SK-N-SH (cell line): ENCODE results near the gene EPHA10. TPM values are rescaled to one million over a fixed set of nuclear protein-coding genes. Genes with fewer than 3 reads are reported as not detected.
A peak's percentile ranks its signal among the peaks of the same experiment; 100 is the strongest.

ENCODE experiments used
- CTCF ChIA-PET: fragments of 300-600, 350-600 bp; formaldehyde crosslinking; extraction: SDS; loops from one replicate; lab custom pipeline; 2021; lab: Yijun Ruan, JAX
- POLR2A ChIA-PET: fragments of 350-600 bp; sonication (Branson Sonifier 250); formaldehyde crosslinking; extraction: SDS; loops from one replicate; lab custom pipeline; 2020; ENCODE audit warnings: antibody characterized with exemption, inconsistent platforms; lab: Yijun Ruan, JAX
- DNase-seq: peaks from one replicate; pipeline ENCODE4 v3.0.0; 2012
- H2AFZ ChIP-seq: fragments of 200-600 bp; sonication (generic); 2 replicates; pipeline ENCODE4 v1.8.1; 2016; ENCODE audit warnings: antibody characterized with exemption, mild to moderate bottlenecking, low read depth
- H3F3A ChIP-seq: fragments of 200-600 bp; sonication (generic); replicated peaks from 2 replicates; pipeline ENCODE3; 2016; ENCODE audit warnings: antibody characterized with exemption, mild to moderate bottlenecking; ENCODE audit not compliant: insufficient read depth
- H3K27ac ChIP-seq, 2 experiments: fragments of 200-500 bp in 1 of 2; fragments of 200-600 bp in 1 of 2; sonication (Bioruptor generic) in 1 of 2; sonication (generic), shearing (Covaris generic) in 1 of 2; 2 replicates each; pipeline versions ENCODE4 v1.5.1 to v1.6.1; 2014 to 2016; ENCODE audit warnings: low read depth in 2 of 2, inconsistent platforms in 1 of 2, low read length in 1 of 2, mild to moderate bottlenecking in 1 of 2, mixed read lengths in 1 of 2
- H3K27me3 ChIP-seq: fragments of 200-600 bp; sonication (generic), shearing (Covaris generic); 2 replicates; pipeline ENCODE4 v1.6.1; 2016; ENCODE audit warnings: mixed run types; ENCODE audit not compliant: insufficient read depth
- H3K36me3 ChIP-seq, 2 experiments: fragments of 200-500 bp in 1 of 2; fragments of 200-600 bp in 1 of 2; sonication (Bioruptor generic) in 1 of 2; sonication (generic) in 1 of 2; replicated peaks in 1 of 2; 2 replicates each; pipeline versions ENCODE3 to v1.5.1; 2014 to 2016; ENCODE audit warnings: low read length in 1 of 2, mild to moderate bottlenecking in 1 of 2; ENCODE audit not compliant: insufficient read depth in 2 of 2, control insufficient read depth in 1 of 2
- H3K4me1 ChIP-seq, 2 experiments: fragments of 200-500 bp in 1 of 2; fragments of 200-600 bp in 1 of 2; sonication (Bioruptor generic) in 1 of 2; sonication (generic), shearing (Covaris generic) in 1 of 2; 2 replicates each; pipeline versions ENCODE4 v1.5.1 to v1.6.1; 2014 to 2016; ENCODE audit warnings: low read depth in 1 of 2, low read length in 1 of 2, mixed run types in 1 of 2; ENCODE audit not compliant: insufficient read depth in 2 of 2, control insufficient read depth in 1 of 2
- H3K4me2 ChIP-seq: fragments of 200-600 bp; sonication (generic), shearing (Covaris generic); 2 replicates; pipeline ENCODE4 v1.6.1; 2017; ENCODE audit warnings: mixed run types
- H3K4me3 ChIP-seq, 2 experiments: fragments of 200-500 bp in 1 of 2; fragments of 200-600 bp in 1 of 2; sonication (Bioruptor generic) in 1 of 2; sonication (generic), shearing (Covaris generic) in 1 of 2; 2 replicates each; pipeline versions ENCODE4 v1.5.1 to v1.8.1; 2014 to 2016; ENCODE audit warnings: low read depth in 2 of 2, inconsistent platforms in 1 of 2, low read length in 1 of 2, mild to moderate bottlenecking in 1 of 2, mixed read lengths in 1 of 2, moderate library complexity in 1 of 2
- H3K79me2 ChIP-seq: fragments of 200-600 bp; sonication (generic); 2 replicates; pipeline ENCODE4 v1.8.1; 2017; ENCODE audit warnings: mild to moderate bottlenecking; ENCODE audit not compliant: insufficient read depth
- H3K9ac ChIP-seq: fragments of 200-600 bp; sonication (generic); 2 replicates; pipeline ENCODE4 v1.6.1; 2017; ENCODE audit warnings: mixed run types
- H3K9me2 ChIP-seq: fragments of 200-600 bp; sonication (generic); 2 replicates; pipeline ENCODE4 v1.6.1; 2017; ENCODE audit warnings: mixed run types
- H3K9me3 ChIP-seq: fragments of 200-600 bp; sonication (generic); 2 replicates; pipeline ENCODE4 v1.6.1; 2017; ENCODE audit warnings: mixed run types, mild to moderate bottlenecking, moderate library complexity
- H4K20me1 ChIP-seq: fragments of 200-600 bp; sonication (generic); 2 replicates; pipeline ENCODE4 v1.6.1; 2017; ENCODE audit warnings: mild to moderate bottlenecking, mixed run types; ENCODE audit not compliant: insufficient read depth
- CHD2 ChIP-seq: fragments of 150-350 bp; IDR thresholded peaks from 2 replicates; pipeline ENCODE4 v1.6.1; 2018; ENCODE audit warnings: low read length; ENCODE audit not compliant: partially characterized antibody
- EP300 ChIP-seq, 2 experiments: IDR thresholded peaks; 2 replicates each; pipeline versions ENCODE4 v1.4.0 to v1.6.1; 2012; ENCODE audit warnings: borderline replicate concordance in 1 of 2, low read depth in 1 of 2, low read length in 1 of 2
- EZH2phosphoT487 ChIP-seq: fragments of 200-600 bp; sonication (generic); IDR thresholded peaks from 2 replicates; pipeline ENCODE4 v1.6.1; 2017; ENCODE audit warnings: low read depth, mixed run types, mild to moderate bottlenecking, antibody characterized with exemption, moderate library complexity, borderline replicate concordance
- FOXJ3 ChIP-seq: sonication (generic); formaldehyde crosslinking; IDR thresholded peaks from 2 replicates; pipeline ENCODE4 v1.5.1; 2020; ENCODE audit warnings: mild to moderate bottlenecking, missing genetic modification reagents
- JUND ChIP-seq: IDR thresholded peaks from 2 replicates; pipeline ENCODE4 v1.4.0; 2012
- MEF2A ChIP-seq: IDR thresholded peaks from 2 replicates; pipeline ENCODE4 v1.4.0; 2012; ENCODE audit warnings: low read depth, borderline replicate concordance
- MXI1 ChIP-seq: IDR thresholded peaks from 2 replicates; pipeline ENCODE4 v1.6.1; 2012; ENCODE audit warnings: mild to moderate bottlenecking, low read depth, low read length, improper control_type of control experiment
- NFIC ChIP-seq: IDR thresholded peaks from 2 replicates; pipeline ENCODE4 v1.4.0; 2012; ENCODE audit warnings: borderline replicate concordance
- NRF1 ChIP-seq: IDR thresholded peaks from 2 replicates; pipeline ENCODE4 v1.6.1; 2012; ENCODE audit warnings: low read depth, mild to moderate bottlenecking, low read length
- POLR2AphosphoS5 ChIP-seq: IDR thresholded peaks from 2 replicates; pipeline ENCODE4 v1.6.1; 2012; ENCODE audit warnings: low read depth, low read length
- REST ChIP-seq: IDR thresholded peaks from 2 replicates; pipeline ENCODE4 v1.6.1; 2012; ENCODE audit warnings: mild to moderate bottlenecking, low read depth, low read length, moderate library complexity
- RFX5 ChIP-seq: IDR thresholded peaks from 2 replicates; pipeline ENCODE4 v1.6.1; 2012; ENCODE audit warnings: mild to moderate bottlenecking, improper control_type of control experiment, low read length
- SIN3A ChIP-seq: IDR thresholded peaks from 2 replicates; pipeline ENCODE4 v1.6.1; 2012; ENCODE audit warnings: low read depth, mild to moderate bottlenecking, low read length, moderate library complexity, borderline replicate concordance
- TAF1 ChIP-seq: IDR thresholded peaks from 2 replicates; pipeline ENCODE4 v1.6.1; 2012; ENCODE audit warnings: low read depth, mild to moderate bottlenecking, low read length, moderate library complexity, borderline replicate concordance
- TCF12 ChIP-seq: IDR thresholded peaks from 2 replicates; pipeline ENCODE4 v1.4.0; 2012
- TEAD4 ChIP-seq: IDR thresholded peaks from 2 replicates; pipeline ENCODE4 v1.4.0; 2012; ENCODE audit warnings: mild to moderate bottlenecking, borderline replicate concordance; ENCODE audit not compliant: insufficient read depth
- WGBS: methylation state at CpG from one replicate; pipeline ENCODE4 v1.1.6; 2017; ENCODE audit warnings: low lambda C conversion rate; 5-methylcytosine and 5-hydroxymethylcytosine counted together
- polyA plus RNA-seq, 3 experiments: library from polyadenylated mRNA; depleted of rRNA; stranded (reverse); fragments of >200 nt; gene quantifications; 2 replicates each; pipeline ENCODE4 v1.2.3, GENCODE V29; 2012
- TF ChIP-seq, protein P1 (sequence below): IDR thresholded peaks from 2 replicates; pipeline ENCODE4; 2012
- TF ChIP-seq, protein P2 (sequence below): fragments of 150-350 bp; IDR thresholded peaks from 2 replicates; pipeline ENCODE4 v1.6.1; 2017; ENCODE audit warnings: antibody characterized with exemption, low read length, low read depth, borderline replicate concordance

The EPHA10 gene
- 0.05 and 0.06 TPM in 2 replicates for polyA plus RNA-seq (2012; rRNA removed)
- 0.05 and 0.14 TPM in 2 replicates for polyA plus RNA-seq (2012; cell fraction: cytosol; rRNA removed)
- polyA plus RNA-seq (2012; cell fraction: nucleus; rRNA removed): 0.14 and 0.36 TPM in 2 replicates

GRCh38 chr1:37764888-37765441 is at the start of gene EPHA10:
Gene EPHA10, minus strand, starts transcription at chr1:37765120. Its CDS starts 54 bp downstream, at chr1:37765066.
- peak; percentile 97 for DNase-seq
- Histone ChIP-seq H3K9ac (no peak within 1 kb of the TSS), H3F3A (no peaks in the 10 kb centered on the region), H2AFZ (no peak within 1 kb of the TSS), H3K27me3 (peaks cover 40% of the 10 kb centered on the region), H3K79me2 (no peaks in the 10 kb centered on the region), H3K4me2 (peak within 1 kb of the TSS; percentile 24; the same call in 1 of the 2 replicates), H4K20me1 (0 out of 2 replicates have a peak, but pooled peaks cover 3% of the 10 kb centered on the region), H3K27ac (no peak within 1 kb of the TSS; a peak in 1 of 4 replicates), H3K9me2 (no peaks in the 10 kb centered on the region), H3K4me1 (peaks cover 0 to 13% of the 10 kb centered on the region in 2 experiments; a peak in 1 of 4 replicates), H3K4me3 (peak within 1 kb of the TSS in 1 of 2 experiments; percentile 42; a peak in 2 of 4 replicates), H3K36me3 (no peaks in the 10 kb centered on the region), H3K9me3 (no peaks in the 10 kb centered on the region)
- 7% methylated on average over 24 of the region's 33 CpGs for WGBS
- no peak for TF ChIP-seq SIN3A
- TF ChIP-seq CHD2: no peak
- peak; percentile 57; the same call in 1 of the 2 replicates for TF ChIP-seq RFX5
- ChIA-PET CTCF (interaction anchor here (0.5 to 2.4 kb wide), 15 partner anchors 10 to 1347 kb away, joined by 3 to 11 read pairs (median 6); partner anchors contain the start of genes C1orf122, MEAF6, MTF1 and YRDC), POLR2A (interaction anchor here (0.7 to 2.1 kb wide), 5 partner anchors 21 to 73 kb away, joined by 3 to 6 read pairs (median 5); partner anchors contain the start of genes C1orf122, CDCA8 and YRDC)

DNA sequence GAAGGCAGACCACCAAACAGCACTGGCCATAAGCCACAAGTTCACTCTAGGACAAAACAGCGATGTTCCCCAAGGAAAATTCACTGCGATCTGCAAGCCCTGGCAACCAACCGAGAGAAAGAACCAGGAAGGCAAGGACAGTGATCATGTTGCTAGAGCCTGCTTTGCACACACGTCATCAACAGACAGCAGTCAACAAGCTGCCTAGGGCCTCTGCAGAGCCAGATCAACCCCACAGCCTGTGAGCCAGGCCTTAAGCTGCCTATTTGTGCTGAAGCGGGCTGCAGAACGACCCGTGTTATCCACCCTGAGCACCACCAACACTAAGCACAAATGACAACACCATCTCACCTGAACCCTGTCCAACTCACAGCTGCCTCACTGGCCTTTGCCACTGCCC is 49.3 kb upstream of the EPHA10 start:
- WGBS: 84% methylated on average over 5 of the region's 7 CpGs
- no peak for DNase-seq
- ChIA-PET POLR2A (no interaction called here), CTCF (no interaction called here)
- Histone ChIP-seq H4K20me1 (no peaks in the 10 kb centered on the region), H3K9ac (no peak overlapping the region), H3K4me3 (no peak overlapping the region), H3K9me2 (no peaks in the 10 kb centered on the region), H2AFZ (no peak overlapping the region), H3K27me3 (no peaks in the 10 kb centered on the region), H3K4me1 (peaks cover 8 to 15% of the 10 kb centered on the region in 2 experiments), H3K79me2 (peaks cover 17% of the 10 kb centered on the region), H3K27ac (no peak overlapping the region; a peak in 1 of 4 replicates), H3K4me2 (no peak overlapping the region), H3K9me3 (no peaks in the 10 kb centered on the region), H3F3A (peaks cover 17% of the 10 kb centered on the region), H3K36me3 (peaks cover 47 to 61% of the 10 kb centered on the region in 2 experiments)
- TF ChIP-seq TCF12: no peak
- no peak for TF ChIP-seq TEAD4
- no peak for TF ChIP-seq SIN3A
- no peak for TF ChIP-seq FOXJ3 (CRISPR knock-in tag)
- TF ChIP-seq, protein P1, sequence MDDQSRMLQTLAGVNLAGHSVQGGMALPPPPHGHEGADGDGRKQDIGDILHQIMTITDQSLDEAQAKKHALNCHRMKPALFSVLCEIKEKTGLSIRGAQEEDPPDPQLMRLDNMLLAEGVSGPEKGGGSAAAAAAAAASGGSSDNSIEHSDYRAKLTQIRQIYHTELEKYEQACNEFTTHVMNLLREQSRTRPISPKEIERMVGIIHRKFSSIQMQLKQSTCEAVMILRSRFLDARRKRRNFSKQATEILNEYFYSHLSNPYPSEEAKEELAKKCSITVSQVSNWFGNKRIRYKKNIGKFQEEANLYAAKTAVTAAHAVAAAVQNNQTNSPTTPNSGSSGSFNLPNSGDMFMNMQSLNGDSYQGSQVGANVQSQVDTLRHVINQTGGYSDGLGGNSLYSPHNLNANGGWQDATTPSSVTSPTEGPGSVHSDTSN: no peak
- TF ChIP-seq EP300 (IDR thresholded peaks at IDR 0.05; ENCODE audit: borderline replicate concordance in 1 of 2, low read depth in 1 of 2, low read length in 1 of 2): no peak
- no peak for TF ChIP-seq NFIC
- no peak for TF ChIP-seq MXI1
- no peak for TF ChIP-seq REST
- no peak for TF ChIP-seq RFX5
- no peak for TF ChIP-seq JUND
- TF ChIP-seq TAF1: no peak
- no peak for TF ChIP-seq EZH2phosphoT487
- no peak for TF ChIP-seq NRF1
- TF ChIP-seq, protein P2, sequence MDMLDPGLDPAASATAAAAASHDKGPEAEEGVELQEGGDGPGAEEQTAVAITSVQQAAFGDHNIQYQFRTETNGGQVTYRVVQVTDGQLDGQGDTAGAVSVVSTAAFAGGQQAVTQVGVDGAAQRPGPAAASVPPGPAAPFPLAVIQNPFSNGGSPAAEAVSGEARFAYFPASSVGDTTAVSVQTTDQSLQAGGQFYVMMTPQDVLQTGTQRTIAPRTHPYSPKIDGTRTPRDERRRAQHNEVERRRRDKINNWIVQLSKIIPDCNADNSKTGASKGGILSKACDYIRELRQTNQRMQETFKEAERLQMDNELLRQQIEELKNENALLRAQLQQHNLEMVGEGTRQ: no peak
- TF ChIP-seq MEF2A: no peak
- no peak for TF ChIP-seq POLR2AphosphoS5
